Naive B cell (primary cell): Measurements from ENCODE around the gene L3MBTL4. TPM values are rescaled to one million over a fixed set of nuclear protein-coding genes. Genes with fewer than 3 reads are reported as not detected.

Experiments used
- ATAC-seq, 2 donors: fragments of 150-1000 bp; cut with Tn5 transposase; 2 replicates each; pipeline ENCODE4 v1.10.0; 2021; ENCODE audit warnings: low read depth in 2 of 2, mild to moderate bottlenecking in 2 of 2, moderate library complexity in 2 of 2
- DNase-seq: peaks from one replicate; pipeline ENCODE4 v3.0.0; 2022
- H3K27ac Mint-ChIP-seq, 6 donors: one replicate each; pipeline ENCODE4 v1.8.0; 2020 to 2022; ENCODE audit warnings: mild to moderate bottlenecking in 6 of 6, mixed read lengths in 6 of 6, moderate library complexity in 5 of 6, inconsistent platforms in 2 of 6
- H3K27me3 Mint-ChIP-seq, 3 donors: one replicate each; pipeline ENCODE4 v1.8.0; 2021 to 2022; ENCODE audit warnings: mixed read lengths in 3 of 3, mild to moderate bottlenecking in 1 of 3
- H3K36me3 Mint-ChIP-seq, 2 donors: one replicate each; pipeline ENCODE4 v1.8.0; 2020 to 2022; ENCODE audit warnings: mixed read lengths in 2 of 2, inconsistent platforms in 1 of 2, mild to moderate bottlenecking in 1 of 2
- H3K4me1 Mint-ChIP-seq, 3 donors: one replicate each; pipeline ENCODE4 v1.8.0; 2020 to 2022; ENCODE audit warnings: mixed read lengths in 3 of 3, inconsistent platforms in 1 of 3, mild to moderate bottlenecking in 1 of 3, moderate library complexity in 1 of 3
- H3K4me3 Mint-ChIP-seq, 8 donors: one replicate each; pipeline ENCODE4 v1.8.0; 2020 to 2022; ENCODE audit warnings: mild to moderate bottlenecking in 8 of 8, mixed read lengths in 8 of 8, moderate library complexity in 8 of 8, inconsistent platforms in 2 of 8
- H3K9me3 Mint-ChIP-seq, 7 donors: one replicate each; pipeline ENCODE4 v1.8.0; 2020 to 2022; ENCODE audit warnings: mixed read lengths in 7 of 7, mild to moderate bottlenecking in 5 of 7, inconsistent platforms in 2 of 7, moderate library complexity in 1 of 7
- polyA plus RNA-seq, 6 donors: library from polyadenylated mRNA; unstranded; fragments of 300-500 nt; fragmentation: Illumina TruSeq; gene quantifications; one replicate each; pipeline ENCODE4 v1.2.3, GENCODE V29; 2021; ENCODE audit warnings: low read depth in 6 of 6

The L3MBTL4 gene
- polyA plus RNA-seq, 6 donors from 2014 or later: 2.7 to 12.5 (median 6.2) TPM

- no peak for ATAC-seq
- Mint-ChIP-seq H3K9me3 (peaks cover 0 to 9% (median 0%) of the 10 kb centered on the region in 7 donors), H3K36me3 (peaks cover 5 to 11% of the 10 kb centered on the region in 2 donors), H3K4me1 (peaks cover 0 to 5% (median 3%) of the 10 kb centered on the region in 3 donors), H3K27ac (peak overlapping the region in 2 of 6 donors; percentile 11 to 16), H3K27me3 (no peaks in the 10 kb centered on the region), H3K4me3 (no peak overlapping the region)
- no peak for DNase-seq
Observed at GRCh38 chr18:6022074-6022444, 392.7 kb downstream of the L3MBTL4 start.

GRCh38 chr18:6021306-6022073 is 393.2 kb downstream of the L3MBTL4 start:
- no peak for DNase-seq
- H3K27me3 Mint-ChIP-seq: no peaks in the 10 kb centered on the region
- peaks cover 0 to 5% (median 3%) of the 10 kb centered on the region in 3 donors for H3K4me1 Mint-ChIP-seq
- no peak for ATAC-seq
- H3K4me3 Mint-ChIP-seq: no peak overlapping the region
- peak overlapping the region in 1 of 6 donors; percentile 11 for H3K27ac Mint-ChIP-seq
- H3K36me3 Mint-ChIP-seq: peaks cover 9 to 16% of the 10 kb centered on the region in 2 donors
- H3K9me3 Mint-ChIP-seq: peaks cover 0 to 9% (median 0%) of the 10 kb centered on the region in 7 donors

DNA sequence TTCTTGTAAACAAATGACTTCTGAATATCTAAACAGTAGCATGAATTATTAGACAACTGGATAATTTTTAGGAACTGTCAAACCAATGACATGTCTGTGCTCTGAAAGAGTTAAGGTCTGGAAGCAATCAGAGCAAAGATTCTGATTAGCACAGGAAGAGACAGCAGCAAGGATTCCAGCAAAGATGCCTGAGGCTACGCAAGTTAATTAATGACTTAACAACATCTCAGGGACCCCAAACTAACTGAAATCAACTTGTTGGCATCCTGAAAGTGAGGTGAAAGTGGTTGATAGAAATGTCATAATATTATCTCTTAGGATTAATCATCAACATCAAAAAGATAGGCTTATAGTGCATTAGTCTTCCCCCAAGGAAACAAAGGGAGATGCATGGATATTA is 396.0 kb downstream of the L3MBTL4 start:
- Mint-ChIP-seq H3K4me1 (peaks cover 0 to 5% (median 3%) of the 10 kb centered on the region in 3 donors), H3K27me3 (no peaks in the 10 kb centered on the region), H3K27ac (no peak overlapping the region), H3K36me3 (peaks cover 10 to 18% of the 10 kb centered on the region in 2 donors), H3K4me3 (no peak overlapping the region), H3K9me3 (peaks cover 0 to 9% (median 0%) of the 10 kb centered on the region in 7 donors)
- ATAC-seq: no peak
- DNase-seq: no peak

- peaks cover 0 to 9% (median 0%) of the 10 kb centered on the region in 7 donors for H3K9me3 Mint-ChIP-seq
- H3K4me3 Mint-ChIP-seq: no peak overlapping the region
- no peak overlapping the region for H3K27ac Mint-ChIP-seq
- DNase-seq: no peak
- H3K36me3 Mint-ChIP-seq: peaks cover 10 to 18% of the 10 kb centered on the region in 2 donors
- H3K27me3 Mint-ChIP-seq: no peaks in the 10 kb centered on the region
- ATAC-seq: no peak
- H3K4me1 Mint-ChIP-seq: peaks cover 0 to 3% (median under 1%) of the 10 kb centered on the region in 3 donors
Observed at GRCh38 chr18:6017171-6017570, 397.5 kb downstream of the L3MBTL4 start.

DNA sequence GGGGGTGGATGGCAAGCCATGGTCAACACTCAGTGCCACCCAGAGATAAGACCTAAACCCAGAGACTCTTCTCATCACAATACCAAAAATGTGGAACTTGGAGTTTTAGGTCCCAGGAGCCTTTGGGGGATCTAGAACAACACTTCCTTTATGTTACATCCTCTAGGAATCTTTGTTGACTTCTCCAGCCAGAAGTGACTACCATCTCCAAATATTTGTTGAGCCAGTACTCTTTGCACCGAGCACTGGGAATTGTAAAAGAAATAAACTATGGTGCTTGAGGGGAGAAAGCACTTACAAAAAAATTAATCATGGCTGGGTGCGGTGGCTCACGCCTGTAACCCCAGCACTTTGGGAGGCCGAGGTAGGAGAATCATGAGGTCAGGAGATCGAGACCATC is 399.3 kb downstream of the L3MBTL4 start:
- ATAC-seq (no peak), DNase-seq (no peak)
- H3K36me3 Mint-ChIP-seq: peaks cover 10 to 11% of the 10 kb centered on the region in 2 donors
- H3K27me3 Mint-ChIP-seq: no peaks in the 10 kb centered on the region
- no peaks in the 10 kb centered on the region for H3K4me1 Mint-ChIP-seq
- H3K27ac Mint-ChIP-seq: no peak overlapping the region
- H3K9me3 Mint-ChIP-seq: peaks cover 0 to 4% (median 0%) of the 10 kb centered on the region in 7 donors
- H3K4me3 Mint-ChIP-seq: no peak overlapping the region

- DNase-seq (no peak), ATAC-seq (no peak)
- H3K4me3 Mint-ChIP-seq: no peak overlapping the region
- H3K9me3 Mint-ChIP-seq: no peaks in the 10 kb centered on the region
- no peaks in the 10 kb centered on the region for H3K4me1 Mint-ChIP-seq
- peaks cover 5 to 7% of the 10 kb centered on the region in 2 donors for H3K36me3 Mint-ChIP-seq
- H3K27me3 Mint-ChIP-seq: no peaks in the 10 kb centered on the region
- no peak overlapping the region for H3K27ac Mint-ChIP-seq
Observed at GRCh38 chr18:6013171-6013810, 401.4 kb downstream of the L3MBTL4 start.

GRCh38 chr18:6010921-6011320 is 403.8 kb downstream of the L3MBTL4 start:
- DNase-seq (no peak), ATAC-seq (no peak)
- Mint-ChIP-seq H3K27me3 (no peaks in the 10 kb centered on the region), H3K4me1 (no peaks in the 10 kb centered on the region), H3K36me3 (peaks cover 0 to 4% of the 10 kb centered on the region in 2 donors), H3K27ac (no peak overlapping the region), H3K9me3 (no peaks in the 10 kb centered on the region), H3K4me3 (no peak overlapping the region)

GRCh38 chr18:6010284-6010683 is 404.4 kb downstream of the L3MBTL4 start:
- peaks cover 0 to 4% of the 10 kb centered on the region in 2 donors for H3K36me3 Mint-ChIP-seq
- H3K27ac Mint-ChIP-seq: no peak overlapping the region
- DNase-seq (no peak), ATAC-seq (no peak)
- H3K27me3 Mint-ChIP-seq: no peaks in the 10 kb centered on the region
- no peak overlapping the region for H3K4me3 Mint-ChIP-seq
- peaks cover 0 to 2% (median 0%) of the 10 kb centered on the region in 7 donors for H3K9me3 Mint-ChIP-seq
- H3K4me1 Mint-ChIP-seq: no peaks in the 10 kb centered on the region

- DNase-seq (no peak), ATAC-seq (no peak)
- Mint-ChIP-seq H3K27ac (no peak overlapping the region), H3K27me3 (no peaks in the 10 kb centered on the region), H3K4me3 (no peak overlapping the region), H3K9me3 (peaks cover 0 to 3% (median 0%) of the 10 kb centered on the region in 7 donors), H3K4me1 (no peaks in the 10 kb centered on the region), H3K36me3 (peaks cover 0 to 5% of the 10 kb centered on the region in 2 donors)
Observed at GRCh38 chr18:6009756-6010155, 405.0 kb downstream of the L3MBTL4 start.

DNA sequence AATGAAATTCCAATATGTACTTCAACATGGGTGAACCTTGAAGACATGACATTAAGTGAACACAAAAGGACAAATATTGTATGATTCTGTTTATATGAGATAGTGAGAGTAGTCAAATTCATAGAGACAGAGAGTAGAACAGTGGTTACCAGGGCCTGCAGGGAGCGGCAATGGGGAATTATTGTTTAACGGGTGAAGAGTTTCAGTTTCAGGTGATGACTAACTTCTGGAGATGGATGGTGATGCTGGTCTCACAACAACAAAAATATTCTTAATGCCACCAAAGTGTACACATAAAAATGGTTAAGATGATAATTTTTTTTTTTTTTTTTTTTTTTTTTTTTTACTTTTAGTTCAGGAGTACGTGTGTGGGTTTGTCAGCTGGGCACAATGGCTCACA is 410.0 kb downstream of the L3MBTL4 start:
- no peaks in the 10 kb centered on the region for H3K27me3 Mint-ChIP-seq
- ATAC-seq (no peak), DNase-seq (no peak)
- peaks cover 8 to 17% of the 10 kb centered on the region in 2 donors for H3K36me3 Mint-ChIP-seq
- no peaks in the 10 kb centered on the region for H3K4me1 Mint-ChIP-seq
- no peak overlapping the region for H3K4me3 Mint-ChIP-seq
- peak overlapping the region in 1 of 6 donors; percentile 64 for H3K27ac Mint-ChIP-seq
- H3K9me3 Mint-ChIP-seq: peaks cover 0 to 8% (median 7%) of the 10 kb centered on the region in 7 donors

GRCh38 chr18:6004119-6004518 is 410.6 kb downstream of the L3MBTL4 start:
- Mint-ChIP-seq H3K4me1 (no peaks in the 10 kb centered on the region), H3K27me3 (no peaks in the 10 kb centered on the region), H3K27ac (no peak overlapping the region), H3K4me3 (no peak overlapping the region), H3K9me3 (peaks cover 0 to 11% (median 8%) of the 10 kb centered on the region in 7 donors), H3K36me3 (peaks cover 14 to 23% of the 10 kb centered on the region in 2 donors)
- DNase-seq (no peak), ATAC-seq (no peak)

GRCh38 chr18:6001867-6002266 is 412.8 kb downstream of the L3MBTL4 start:
- H3K4me1 Mint-ChIP-seq: no peaks in the 10 kb centered on the region
- H3K4me3 Mint-ChIP-seq: no peak overlapping the region
- H3K27ac Mint-ChIP-seq: no peak overlapping the region
- peaks cover 15 to 33% of the 10 kb centered on the region in 2 donors for H3K36me3 Mint-ChIP-seq
- no peak for DNase-seq
- ATAC-seq: no peak
- peaks cover 0 to 11% (median 8%) of the 10 kb centered on the region in 7 donors for H3K9me3 Mint-ChIP-seq
- H3K27me3 Mint-ChIP-seq: no peaks in the 10 kb centered on the region

GRCh38 chr18:5998907-5999306 is 415.8 kb downstream of the L3MBTL4 start:
- DNase-seq (no peak), ATAC-seq (no peak)
- H3K9me3 Mint-ChIP-seq: peaks cover 0 to 10% (median 8%) of the 10 kb centered on the region in 7 donors
- H3K4me3 Mint-ChIP-seq: no peak overlapping the region
- H3K27me3 Mint-ChIP-seq: no peaks in the 10 kb centered on the region
- H3K27ac Mint-ChIP-seq: no peak overlapping the region
- peaks cover 15 to 22% of the 10 kb centered on the region in 2 donors for H3K36me3 Mint-ChIP-seq
- no peaks in the 10 kb centered on the region for H3K4me1 Mint-ChIP-seq
